Measurements from ENCODE around the gene VSTM4.

VSTM4 gene

DNA sequence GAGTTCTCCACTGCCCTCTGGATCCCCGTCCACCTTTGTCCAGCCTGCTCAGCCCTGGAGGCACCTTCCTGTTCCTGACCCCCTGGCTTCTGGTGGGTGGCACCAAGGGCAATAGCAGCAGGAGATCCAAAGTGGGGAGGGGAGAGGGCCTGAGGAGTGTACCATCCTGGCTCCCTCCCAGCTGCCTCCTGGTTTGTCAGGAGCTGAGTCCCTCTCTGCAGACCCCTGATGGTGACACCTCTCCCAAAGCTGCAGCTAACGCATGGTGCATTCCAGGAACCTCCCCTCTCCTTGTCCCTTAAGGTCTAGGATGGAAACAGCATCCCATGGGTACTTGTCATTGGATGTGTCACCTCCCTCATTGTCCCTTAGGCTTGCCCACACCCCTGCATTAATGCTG is 39.6 kb downstream of the VSTM4 start:
- H3K9me2 ChIP-seq (replicated peaks; ENCODE audit: low read depth, low read length): no peaks in the 10 kb centered on the region
- no peaks in the 10 kb centered on the region for H4K20me1 ChIP-seq (ENCODE audit: insufficient read depth, low read length, poor library complexity, severe bottlenecking)
- H3K9me3 ChIP-seq (ENCODE audit: insufficient read depth, low read depth, low read length): no peaks in the 10 kb centered on the region
- no peak for TF ChIP-seq EZH2phosphoT487 (IDR thresholded peaks at IDR 0.05; ENCODE audit: borderline replicate concordance)
- TF ChIP-seq, protein P1, sequence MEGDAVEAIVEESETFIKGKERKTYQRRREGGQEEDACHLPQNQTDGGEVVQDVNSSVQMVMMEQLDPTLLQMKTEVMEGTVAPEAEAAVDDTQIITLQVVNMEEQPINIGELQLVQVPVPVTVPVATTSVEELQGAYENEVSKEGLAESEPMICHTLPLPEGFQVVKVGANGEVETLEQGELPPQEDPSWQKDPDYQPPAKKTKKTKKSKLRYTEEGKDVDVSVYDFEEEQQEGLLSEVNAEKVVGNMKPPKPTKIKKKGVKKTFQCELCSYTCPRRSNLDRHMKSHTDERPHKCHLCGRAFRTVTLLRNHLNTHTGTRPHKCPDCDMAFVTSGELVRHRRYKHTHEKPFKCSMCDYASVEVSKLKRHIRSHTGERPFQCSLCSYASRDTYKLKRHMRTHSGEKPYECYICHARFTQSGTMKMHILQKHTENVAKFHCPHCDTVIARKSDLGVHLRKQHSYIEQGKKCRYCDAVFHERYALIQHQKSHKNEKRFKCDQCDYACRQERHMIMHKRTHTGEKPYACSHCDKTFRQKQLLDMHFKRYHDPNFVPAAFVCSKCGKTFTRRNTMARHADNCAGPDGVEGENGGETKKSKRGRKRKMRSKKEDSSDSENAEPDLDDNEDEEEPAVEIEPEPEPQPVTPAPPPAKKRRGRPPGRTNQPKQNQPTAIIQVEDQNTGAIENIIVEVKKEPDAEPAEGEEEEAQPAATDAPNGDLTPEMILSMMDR (conservative IDR thresholded peaks at IDR 0.05; ENCODE audit: low read length): no peak
- no peak overlapping the region for H3K4me3 ChIP-seq (ENCODE audit: low read length, poor library complexity, severe bottlenecking)
- no peaks in the 10 kb centered on the region for H3K36me3 ChIP-seq (ENCODE audit: insufficient read depth, low read length)
- H3K4me1 ChIP-seq (ENCODE audit: insufficient read depth, low read length, poor library complexity, severe bottlenecking): no peaks in the 10 kb centered on the region
- no peaks in the 10 kb centered on the region for H3K27me3 ChIP-seq (ENCODE audit: insufficient read depth, low read length, poor library complexity, severe bottlenecking)
- no peak overlapping the region for H2AFZ ChIP-seq (ENCODE audit: low read length)
- H3K4me2 ChIP-seq (ENCODE audit: low read depth, low read length, poor library complexity, severe bottlenecking): no peak overlapping the region
- no peaks in the 10 kb centered on the region for H3K79me2 ChIP-seq (ENCODE audit: insufficient read depth, low read length)
- no peaks in the 10 kb centered on the region for H3F3A ChIP-seq (ENCODE audit: low read depth)
- H3K9ac ChIP-seq (ENCODE audit: low read depth, low read length, poor library complexity, severe bottlenecking): no peak overlapping the region

- Histone ChIP-seq H3K9ac (ENCODE audit: low read depth, low read length, poor library complexity, severe bottlenecking) (no peak overlapping the region), H3F3A (ENCODE audit: low read depth) (no peaks in the 10 kb centered on the region), H3K79me2 (ENCODE audit: insufficient read depth, low read length) (no peaks in the 10 kb centered on the region), H3K4me3 (ENCODE audit: low read length, poor library complexity, severe bottlenecking) (no peak overlapping the region), H3K9me2 (replicated peaks; ENCODE audit: low read depth, low read length) (no peaks in the 10 kb centered on the region), H2AFZ (ENCODE audit: low read length) (no peak overlapping the region), H3K27me3 (ENCODE audit: insufficient read depth, low read length, poor library complexity, severe bottlenecking) (no peaks in the 10 kb centered on the region), H4K20me1 (ENCODE audit: insufficient read depth, low read length, poor library complexity, severe bottlenecking) (no peaks in the 10 kb centered on the region), H3K4me1 (ENCODE audit: insufficient read depth, low read length, poor library complexity, severe bottlenecking) (no peaks in the 10 kb centered on the region), H3K4me2 (ENCODE audit: low read depth, low read length, poor library complexity, severe bottlenecking) (no peak overlapping the region), H3K9me3 (ENCODE audit: insufficient read depth, low read depth, low read length) (no peaks in the 10 kb centered on the region), H3K36me3 (ENCODE audit: insufficient read depth, low read length) (no peaks in the 10 kb centered on the region)
- TF ChIP-seq, protein P1 (conservative IDR thresholded peaks at IDR 0.05; ENCODE audit: low read length): no peak
- TF ChIP-seq EZH2phosphoT487 (IDR thresholded peaks at IDR 0.05; ENCODE audit: borderline replicate concordance): no peak
These were observed 40.3 kb downstream of the VSTM4 start for GRCh38 chr10:49074836-49075682.

DNA sequence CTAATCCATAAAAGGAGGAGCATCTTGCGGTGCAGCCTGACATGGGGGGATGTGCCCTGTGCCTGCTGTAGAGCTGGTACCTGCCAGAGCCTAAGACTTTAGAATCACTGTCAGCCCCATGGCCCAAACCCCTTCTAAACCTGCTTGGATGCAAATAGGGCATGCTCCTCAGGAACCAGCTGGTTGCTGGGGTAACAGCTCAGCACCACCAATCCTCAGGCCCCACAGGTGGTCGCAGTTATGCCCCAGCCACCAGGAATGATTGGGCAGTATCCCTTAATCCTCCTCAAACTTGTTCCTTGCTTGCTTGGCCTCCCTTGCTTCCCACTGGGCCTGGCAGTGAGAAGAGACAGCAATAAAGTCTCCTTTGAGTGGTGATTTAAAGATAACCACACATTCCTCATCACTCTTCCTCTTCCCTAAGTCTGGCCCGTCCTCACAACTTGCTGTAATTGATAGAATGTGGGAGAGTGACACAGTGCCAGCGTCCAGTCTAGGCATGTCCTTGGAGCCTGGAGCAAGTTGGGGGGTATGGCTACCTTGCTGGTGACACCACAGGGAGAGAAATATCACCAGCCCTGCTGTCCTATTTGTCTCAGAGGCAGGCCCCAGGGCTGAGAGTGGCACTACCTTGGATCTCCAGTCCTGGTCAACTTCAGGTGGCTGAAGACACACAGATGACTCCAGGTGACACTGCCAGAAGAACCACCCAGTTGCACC is 43.0 kb downstream of the VSTM4 start:
- Histone ChIP-seq H3K79me2 (ENCODE audit: insufficient read depth, low read length) (no peaks in the 10 kb centered on the region), H3K4me3 (ENCODE audit: low read length, poor library complexity, severe bottlenecking) (no peak overlapping the region), H3K9ac (ENCODE audit: low read depth, low read length, poor library complexity, severe bottlenecking) (no peak overlapping the region), H3K4me1 (ENCODE audit: insufficient read depth, low read length, poor library complexity, severe bottlenecking) (no peaks in the 10 kb centered on the region), H3F3A (ENCODE audit: low read depth) (no peaks in the 10 kb centered on the region), H3K36me3 (ENCODE audit: insufficient read depth, low read length) (no peaks in the 10 kb centered on the region), H4K20me1 (ENCODE audit: insufficient read depth, low read length, poor library complexity, severe bottlenecking) (no peaks in the 10 kb centered on the region), H3K4me2 (ENCODE audit: low read depth, low read length, poor library complexity, severe bottlenecking) (no peak overlapping the region), H3K9me3 (ENCODE audit: insufficient read depth, low read depth, low read length) (no peaks in the 10 kb centered on the region), H3K27me3 (ENCODE audit: insufficient read depth, low read length, poor library complexity, severe bottlenecking) (no peaks in the 10 kb centered on the region), H2AFZ (ENCODE audit: low read length) (no peak overlapping the region), H3K9me2 (replicated peaks; ENCODE audit: low read depth, low read length) (no peaks in the 10 kb centered on the region)
- no peak for TF ChIP-seq EZH2phosphoT487 (IDR thresholded peaks at IDR 0.05; ENCODE audit: borderline replicate concordance)
- TF ChIP-seq, protein P1 (conservative IDR thresholded peaks at IDR 0.05; ENCODE audit: low read length): no peak

All from Loucy (cell line).